Measurements from ENCODE around the gene PAX8.

DNA sequence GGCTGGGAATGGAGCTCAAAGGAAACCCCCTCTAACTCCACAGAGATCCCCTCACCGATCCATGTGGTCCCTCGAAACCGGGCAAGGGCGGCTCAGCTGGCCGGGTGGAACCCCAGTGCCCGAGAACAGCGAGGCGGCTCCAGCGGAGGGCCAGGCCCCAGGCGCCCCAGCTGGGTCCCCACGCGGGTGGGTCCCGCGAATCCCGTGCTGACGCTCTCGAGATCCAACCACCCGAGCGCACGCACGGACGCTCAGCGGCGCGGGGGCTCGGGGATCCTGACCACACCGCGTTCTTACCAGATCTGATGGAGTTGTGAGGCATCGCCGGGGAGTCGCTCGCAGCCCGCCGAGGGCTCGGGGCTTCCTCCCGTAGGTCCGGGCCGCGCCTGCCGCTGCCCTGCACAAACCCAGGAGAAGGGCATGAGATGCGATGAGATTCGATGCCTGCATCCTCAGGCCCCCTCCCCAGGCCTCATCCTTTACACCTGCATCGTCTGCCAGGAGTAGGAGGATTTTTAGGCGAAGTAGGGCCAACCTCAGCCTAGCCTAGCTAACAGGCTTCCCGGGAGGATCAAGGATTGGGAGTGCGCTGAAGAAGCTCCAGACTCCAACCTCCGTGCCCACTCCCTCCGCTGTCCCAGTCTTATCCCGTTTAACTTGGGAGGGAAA is 514 bp downstream of the PAX8 start:
- TF ChIP-seq CTCF (IDR thresholded peaks at IDR 0.05): no peak
- no peak for TF ChIP-seq POLR2A (IDR thresholded peaks at IDR 0.05)
